HL-60 (cell line): Measurements from ENCODE around the gene YTHDF1.

Source experiments
- DNase-seq, 2 experiments: peaks; one replicate each; pipeline ENCODE4 v3.0.0-alpha.2; 2010 to 2020; ENCODE audit warnings: low read depth in 1 of 2, low spot score in 1 of 2
- H3K27ac ChIP-seq: fragments of 250-450 bp; sonication (Bioruptor Pico); replicated peaks from 2 replicates; pipeline ENCODE4 v1.5.1; 2020; ENCODE audit warnings: mild to moderate bottlenecking, moderate library complexity
- H3K27me3 ChIP-seq: fragments of 250-450 bp; sonication (Bioruptor Pico); 2 replicates; pipeline ENCODE4 v1.5.1; 2021; ENCODE audit warnings: mild to moderate bottlenecking, moderate library complexity; ENCODE audit not compliant: insufficient read depth, poor library complexity, severe bottlenecking
- H3K4me3 ChIP-seq: replicated peaks from 2 replicates; pipeline ENCODE4 v1.5.1; 2011; ENCODE audit warnings: mild to moderate bottlenecking, control low read depth, low read length; ENCODE audit not compliant: insufficient read depth
- CTCF ChIP-seq: IDR thresholded peaks from one replicate; pipeline ENCODE4 v1.5.1; 2011; ENCODE audit warnings: low read length, control low read depth, inconsistent platforms; ENCODE audit not compliant: insufficient read depth
- GABPA ChIP-seq: IDR thresholded peaks from 2 replicates; pipeline ENCODE4 v1.6.1; 2012; ENCODE audit warnings: low read depth
- POLR2AphosphoS5 ChIP-seq: IDR thresholded peaks from 2 replicates; pipeline ENCODE4 v1.6.1; 2012; ENCODE audit warnings: low read depth
- SPI1 ChIP-seq: IDR thresholded peaks from 2 replicates; pipeline ENCODE4 v1.6.1; 2012; ENCODE audit warnings: low read depth, mild to moderate bottlenecking, borderline replicate concordance
- TF ChIP-seq, protein P1 (sequence below): IDR thresholded peaks from 2 replicates; pipeline ENCODE4 v1.6.1; 2012; ENCODE audit warnings: low read depth; ENCODE audit not compliant: insufficient replicate concordance

YTHDF1 gene

GRCh38 chr20:63246490-63247288 lies 30.8 kb upstream of the YTHDF1 start:
- Histone ChIP-seq H3K27me3 (peaks cover 21% of the 10 kb centered on the region), H3K4me3 (no peak overlapping the region), H3K27ac (no peak overlapping the region)
- DNase-seq: no peak
- no peak for TF ChIP-seq SPI1
- TF ChIP-seq, protein P1, sequence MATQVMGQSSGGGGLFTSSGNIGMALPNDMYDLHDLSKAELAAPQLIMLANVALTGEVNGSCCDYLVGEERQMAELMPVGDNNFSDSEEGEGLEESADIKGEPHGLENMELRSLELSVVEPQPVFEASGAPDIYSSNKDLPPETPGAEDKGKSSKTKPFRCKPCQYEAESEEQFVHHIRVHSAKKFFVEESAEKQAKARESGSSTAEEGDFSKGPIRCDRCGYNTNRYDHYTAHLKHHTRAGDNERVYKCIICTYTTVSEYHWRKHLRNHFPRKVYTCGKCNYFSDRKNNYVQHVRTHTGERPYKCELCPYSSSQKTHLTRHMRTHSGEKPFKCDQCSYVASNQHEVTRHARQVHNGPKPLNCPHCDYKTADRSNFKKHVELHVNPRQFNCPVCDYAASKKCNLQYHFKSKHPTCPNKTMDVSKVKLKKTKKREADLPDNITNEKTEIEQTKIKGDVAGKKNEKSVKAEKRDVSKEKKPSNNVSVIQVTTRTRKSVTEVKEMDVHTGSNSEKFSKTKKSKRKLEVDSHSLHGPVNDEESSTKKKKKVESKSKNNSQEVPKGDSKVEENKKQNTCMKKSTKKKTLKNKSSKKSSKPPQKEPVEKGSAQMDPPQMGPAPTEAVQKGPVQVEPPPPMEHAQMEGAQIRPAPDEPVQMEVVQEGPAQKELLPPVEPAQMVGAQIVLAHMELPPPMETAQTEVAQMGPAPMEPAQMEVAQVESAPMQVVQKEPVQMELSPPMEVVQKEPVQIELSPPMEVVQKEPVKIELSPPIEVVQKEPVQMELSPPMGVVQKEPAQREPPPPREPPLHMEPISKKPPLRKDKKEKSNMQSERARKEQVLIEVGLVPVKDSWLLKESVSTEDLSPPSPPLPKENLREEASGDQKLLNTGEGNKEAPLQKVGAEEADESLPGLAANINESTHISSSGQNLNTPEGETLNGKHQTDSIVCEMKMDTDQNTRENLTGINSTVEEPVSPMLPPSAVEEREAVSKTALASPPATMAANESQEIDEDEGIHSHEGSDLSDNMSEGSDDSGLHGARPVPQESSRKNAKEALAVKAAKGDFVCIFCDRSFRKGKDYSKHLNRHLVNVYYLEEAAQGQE: no peak
- TF ChIP-seq GABPA: no peak
- no peak for TF ChIP-seq POLR2AphosphoS5
- TF ChIP-seq CTCF: no peak

DNA sequence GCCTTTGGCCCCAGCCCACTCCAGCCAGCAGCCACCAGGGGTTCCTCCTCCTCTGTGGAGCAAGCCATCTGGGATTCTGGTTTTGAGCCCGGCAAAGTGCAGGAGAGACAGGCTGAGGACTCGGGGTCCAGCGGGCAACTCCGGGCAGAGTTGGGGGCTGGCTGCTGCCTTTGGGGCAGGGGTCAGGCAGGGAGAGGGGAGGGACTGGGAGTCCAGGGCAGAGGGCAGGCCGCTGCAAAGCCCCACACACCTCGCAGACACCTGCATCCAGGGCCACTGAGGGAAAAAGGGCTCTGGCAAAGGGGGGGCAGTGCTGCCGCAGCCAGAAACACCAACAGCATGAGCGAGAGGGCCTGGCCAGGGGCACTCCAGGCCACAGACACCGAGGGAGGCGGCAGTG lies 28.5 kb upstream of the YTHDF1 start:
- no peak for DNase-seq
- Histone ChIP-seq H3K4me3 (no peak overlapping the region), H3K27me3 (peaks cover 20% of the 10 kb centered on the region), H3K27ac (no peak overlapping the region)
- TF ChIP-seq, protein P1: no peak
- TF ChIP-seq POLR2AphosphoS5: no peak
- no peak for TF ChIP-seq GABPA
- no peak for TF ChIP-seq SPI1
- TF ChIP-seq CTCF: no peak

DNA sequence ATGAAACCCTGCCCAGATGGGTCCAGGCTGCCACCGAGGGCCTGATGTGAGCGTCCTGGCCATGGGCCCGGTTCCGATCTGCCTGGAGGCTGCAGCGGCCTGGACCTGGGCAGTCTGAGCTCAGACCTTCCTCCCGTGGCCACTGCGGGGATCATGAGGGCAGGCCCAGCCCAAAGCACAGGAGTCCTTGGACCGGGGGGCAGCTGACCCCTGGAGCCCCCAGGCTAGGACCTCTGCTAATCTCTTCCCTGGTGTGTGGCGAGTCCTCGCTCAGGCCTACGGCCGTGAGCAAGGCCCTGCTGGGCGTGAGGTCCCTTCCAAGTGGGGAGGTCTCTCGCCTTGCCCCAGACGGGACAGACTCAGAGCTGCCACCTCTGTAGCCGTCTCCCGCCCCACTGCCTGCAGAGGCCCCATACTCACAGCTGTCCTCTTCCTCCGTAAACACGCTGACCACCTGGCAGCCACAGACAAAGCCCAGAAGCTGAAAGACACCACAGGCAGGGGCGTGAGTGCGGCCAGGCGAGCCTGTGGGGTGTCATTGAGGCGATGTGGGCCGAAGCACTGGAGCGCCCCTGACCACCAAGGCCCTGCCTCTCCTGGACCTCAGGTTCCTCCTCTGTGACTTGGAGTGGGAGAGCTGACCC lies 27.8 kb upstream of the YTHDF1 start:
- Histone ChIP-seq H3K27ac (no peak overlapping the region), H3K27me3 (peaks cover 20% of the 10 kb centered on the region), H3K4me3 (no peak overlapping the region)
- no peak for DNase-seq
- TF ChIP-seq POLR2AphosphoS5 (no peak), GABPA (no peak), CTCF (no peak), SPI1 (no peak)
- TF ChIP-seq, protein P1: no peak
